DMS79 treated with DMSO at 0.1 percent for 48 hours (cell line): Measurements from ENCODE around the gene ELMO3.

Source experiments
- DNase-seq: peaks from one replicate; lab custom pipeline; 2025; lab: John Stamatoyannopoulos, UW

ELMO3 gene

GRCh38 chr16:67226295-67226803, 27.4 kb downstream of the ELMO3 start:
- peak; percentile 27 for DNase-seq

GRCh38 chr16:67226804-67227566, 28.1 kb downstream of the ELMO3 start, which contains the start of gene TMEM208:
TMEM208 (plus strand) TSS chr16:67227130; CDS start chr16:67227219, 89 bp downstream.
- peak; percentile 79 for DNase-seq

DNA sequence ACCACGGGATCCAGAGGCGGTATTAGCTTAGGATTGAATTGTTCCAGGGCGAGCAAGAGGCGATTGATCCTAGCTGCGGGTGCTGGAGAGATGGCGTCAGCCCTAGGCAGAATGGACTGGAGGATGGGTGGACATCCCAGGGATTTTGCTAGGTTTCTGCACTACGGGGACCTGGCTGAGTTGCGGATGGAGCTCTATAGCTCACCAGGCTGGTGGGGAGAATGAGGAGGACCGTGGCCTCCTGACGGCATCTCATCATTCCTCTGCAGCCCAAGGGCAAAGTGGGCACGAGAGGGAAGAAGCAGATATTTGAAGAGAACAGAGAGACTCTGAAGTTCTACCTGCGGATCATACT, 28.6 kb downstream of the ELMO3 start:
- no peak for DNase-seq

GRCh38 chr16:67228034-67228785, 29.3 kb downstream of the ELMO3 start:
- no peak for DNase-seq

DNA sequence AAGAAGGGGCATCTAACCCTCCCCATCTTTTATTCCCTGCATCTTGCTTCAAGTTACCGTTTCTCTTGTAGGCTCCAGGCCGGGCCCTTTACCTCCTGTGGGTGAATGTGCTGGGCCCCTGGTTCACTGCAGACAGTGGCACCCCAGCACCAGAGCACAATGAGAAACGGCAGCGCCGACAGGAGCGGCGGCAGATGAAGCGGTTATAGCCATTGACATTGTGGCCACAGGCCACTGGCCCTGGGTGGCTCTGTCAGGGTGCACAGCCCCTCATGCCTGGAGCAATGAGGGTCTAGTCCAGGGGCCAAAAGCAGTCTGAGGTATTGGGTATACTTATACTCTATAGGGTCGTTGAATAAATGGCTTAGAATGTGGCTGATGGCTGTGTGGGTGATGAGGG, 30.0 kb downstream of the ELMO3 start:
- no peak for DNase-seq

GRCh38 chr16:67229906-67230808, 31.2 kb downstream of the ELMO3 start:
- no peak for DNase-seq

DNA sequence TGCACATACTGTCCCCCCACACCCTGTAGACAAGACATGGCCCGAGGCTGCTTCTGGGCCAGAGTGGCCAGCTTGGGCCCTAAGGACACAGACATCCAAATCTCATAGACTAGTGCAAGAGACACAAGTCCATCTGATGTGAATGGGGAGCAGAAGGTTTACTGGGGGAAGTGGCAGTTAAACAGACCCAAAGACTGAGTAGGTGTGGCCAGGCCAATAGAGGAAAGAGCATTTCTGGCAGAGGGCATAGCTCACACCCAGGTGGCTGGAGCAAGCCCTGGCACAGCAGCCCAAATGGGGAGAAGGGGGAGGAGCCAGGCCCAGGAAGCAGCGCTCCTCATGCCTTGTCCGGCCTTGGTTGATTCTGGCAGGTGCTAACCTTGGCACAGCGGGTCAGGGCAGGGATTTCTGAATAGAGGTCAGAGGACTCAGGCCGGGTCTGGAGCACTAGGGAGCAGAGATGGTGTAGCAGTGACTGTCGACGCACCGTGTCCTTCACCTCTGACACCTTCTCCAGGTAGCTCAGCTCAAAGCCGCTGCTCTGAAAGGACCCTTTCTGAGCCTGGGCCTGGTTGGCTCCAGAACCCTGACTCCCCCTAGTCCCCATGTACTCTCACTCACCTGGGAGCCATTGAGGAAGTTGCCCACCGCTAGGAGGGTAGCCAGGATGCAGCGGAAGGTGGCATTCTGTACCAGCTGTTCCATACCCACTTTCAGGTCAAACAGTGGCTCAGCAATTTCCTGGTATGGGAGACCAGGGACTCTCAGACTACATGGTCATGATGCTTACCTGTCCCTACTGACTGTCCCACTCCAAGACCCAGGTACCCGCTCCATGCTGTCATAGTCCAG, 32.1 kb downstream of the ELMO3 start:
- DNase-seq: no peak

DNA sequence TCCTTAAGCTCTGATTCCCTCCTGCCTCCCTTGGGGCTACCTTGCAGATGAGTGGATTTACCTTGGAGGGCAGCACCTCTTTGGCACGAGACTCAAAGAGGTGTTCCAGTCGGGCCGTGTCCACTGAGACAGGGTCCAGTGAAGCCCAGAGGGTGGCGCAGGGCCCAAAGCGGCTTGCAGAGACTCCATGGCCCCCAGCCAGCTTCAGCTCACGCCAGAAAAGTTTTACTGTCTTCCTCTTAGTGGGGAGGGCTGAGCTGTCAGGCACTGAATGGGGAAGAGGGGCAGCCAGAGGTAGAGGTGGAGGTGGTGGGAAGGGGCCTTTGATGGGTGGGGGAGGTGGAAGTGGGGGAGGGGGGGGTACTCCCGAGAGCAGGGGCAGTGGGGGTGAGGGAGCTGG, 34.7 kb downstream of the ELMO3 start:
- no peak for DNase-seq

- DNase-seq: no peak
Measured at GRCh38 chr16:67234180-67234597, 35.3 kb downstream of the ELMO3 start.

DNA sequence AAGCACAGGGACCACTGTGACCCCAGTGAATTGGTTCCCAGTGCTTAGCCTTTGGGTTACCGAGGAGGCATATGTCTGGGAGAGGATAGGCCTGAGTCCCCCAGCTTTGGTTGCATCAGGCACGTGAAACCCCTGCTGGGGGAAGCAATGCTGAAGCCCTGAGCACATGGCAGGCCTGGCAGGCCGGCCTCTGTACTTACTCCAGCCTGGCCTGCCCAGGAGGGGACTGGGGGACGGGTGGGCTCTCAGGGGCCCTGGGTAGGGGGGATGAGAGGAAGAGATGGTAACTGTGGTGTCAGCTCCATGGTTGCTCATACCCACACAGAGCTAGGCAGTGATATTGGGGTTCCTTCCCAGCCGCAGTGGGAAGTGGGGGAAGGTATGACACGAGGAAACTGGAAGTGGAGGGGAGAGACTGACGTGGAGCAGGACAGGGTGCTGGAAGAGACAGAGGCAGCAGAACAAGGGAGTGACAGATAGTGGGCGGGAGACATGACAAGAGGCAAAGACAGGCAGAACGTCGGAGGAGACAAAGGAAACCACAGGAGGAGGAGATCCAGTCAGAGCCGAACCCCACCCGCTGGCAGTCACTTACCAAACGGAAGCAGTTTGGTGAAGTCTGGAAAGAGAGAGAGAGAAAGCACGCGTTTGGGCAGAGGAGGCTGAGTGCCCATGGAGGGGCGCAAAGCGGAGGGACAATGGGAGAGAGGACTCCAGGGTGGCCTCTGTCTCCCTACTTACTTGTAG, 37.1 kb downstream of the ELMO3 start:
- DNase-seq: no peak

GRCh38 chr16:67236563-67237395, 37.8 kb downstream of the ELMO3 start:
- no peak for DNase-seq

DNA sequence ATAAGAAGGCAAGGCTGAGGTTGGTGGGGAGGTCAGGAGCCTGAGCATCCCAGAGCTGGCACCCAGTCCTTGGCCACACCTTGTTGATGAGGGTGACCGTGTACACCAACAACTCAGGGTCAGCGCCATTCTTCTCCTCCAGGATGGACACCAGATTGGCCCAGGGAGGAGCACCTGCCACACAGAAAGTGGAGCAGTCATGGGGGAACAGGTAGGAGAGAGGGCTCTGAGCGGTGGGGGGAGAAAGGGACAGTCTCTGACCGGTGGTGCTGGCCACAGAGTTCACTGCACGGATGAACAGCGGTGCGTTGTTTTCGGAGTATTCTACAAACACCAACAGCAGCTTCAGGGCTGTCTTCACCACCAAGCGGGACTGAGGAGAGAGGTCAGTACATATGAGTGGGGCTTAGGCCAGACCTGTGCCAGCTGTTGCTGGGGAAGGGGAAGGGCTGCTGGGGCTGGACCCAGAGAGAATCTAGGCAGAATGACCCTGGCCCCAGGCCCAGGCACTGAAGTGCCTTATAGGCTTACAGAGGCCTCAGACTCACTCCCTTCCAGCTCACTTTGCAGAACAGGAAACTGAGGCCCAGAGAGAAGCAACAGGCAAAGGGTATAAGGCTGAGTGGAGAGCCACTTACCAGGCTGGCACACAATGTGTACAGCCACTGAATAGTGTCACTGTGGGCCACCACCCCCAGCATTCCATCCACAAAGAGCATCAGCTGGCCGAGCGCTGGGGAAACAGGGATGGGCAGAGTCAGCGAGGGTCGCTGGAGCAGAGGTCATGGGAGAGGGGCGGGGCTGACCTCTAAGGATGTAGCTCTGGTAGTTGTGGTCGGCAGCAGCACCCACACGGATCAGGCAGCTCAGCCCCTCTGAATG, 38.7 kb downstream of the ELMO3 start:
- DNase-seq: no peak

DNA sequence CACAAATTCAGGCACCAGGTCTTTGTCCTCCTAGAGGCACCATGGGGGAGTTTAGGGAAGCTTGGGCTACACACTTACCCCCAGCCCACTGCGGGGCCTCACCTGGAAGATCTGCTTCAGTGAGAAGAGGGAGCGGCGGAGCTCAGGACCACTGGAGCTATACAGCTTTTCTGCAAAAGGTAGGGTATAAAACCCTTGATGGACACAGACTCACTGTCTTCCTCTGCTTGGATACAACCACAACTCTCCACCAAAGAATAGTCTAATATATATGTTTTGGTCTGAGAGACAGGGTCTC, 39.3 kb downstream of the ELMO3 start:
- no peak for DNase-seq

DNA sequence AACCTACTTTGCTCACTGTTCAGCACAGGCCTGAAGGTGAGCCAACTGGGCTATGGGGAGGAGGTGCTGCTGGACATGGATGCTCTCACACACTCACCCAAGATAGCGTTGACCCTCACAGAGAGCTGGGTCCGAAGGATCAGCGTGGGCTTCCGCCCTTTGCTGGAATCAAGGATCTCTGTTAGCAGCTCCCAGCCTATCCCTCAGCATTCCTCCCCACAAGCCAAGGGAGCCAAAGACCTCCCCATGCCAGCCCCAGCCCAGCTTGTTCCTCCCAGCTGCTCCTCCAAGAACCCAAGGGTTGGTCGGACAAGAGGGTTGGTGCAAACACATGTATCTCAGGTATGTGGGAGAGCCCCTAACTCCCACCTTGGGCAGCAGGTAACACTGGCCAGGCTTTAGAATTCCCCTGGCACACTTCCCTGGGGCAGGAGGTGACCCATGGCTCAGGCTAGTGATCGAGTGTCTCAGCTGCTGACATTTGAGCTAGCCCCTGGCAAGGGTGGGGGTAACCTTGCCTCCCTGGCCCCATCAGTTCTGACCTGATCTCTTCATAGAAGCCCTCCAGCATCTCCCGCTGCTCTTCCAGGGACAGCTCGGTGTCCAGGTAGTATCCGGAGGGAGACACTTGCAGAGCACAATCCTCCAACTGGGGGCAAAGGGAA, 40.0 kb downstream of the ELMO3 start:
- DNase-seq: no peak

DNA sequence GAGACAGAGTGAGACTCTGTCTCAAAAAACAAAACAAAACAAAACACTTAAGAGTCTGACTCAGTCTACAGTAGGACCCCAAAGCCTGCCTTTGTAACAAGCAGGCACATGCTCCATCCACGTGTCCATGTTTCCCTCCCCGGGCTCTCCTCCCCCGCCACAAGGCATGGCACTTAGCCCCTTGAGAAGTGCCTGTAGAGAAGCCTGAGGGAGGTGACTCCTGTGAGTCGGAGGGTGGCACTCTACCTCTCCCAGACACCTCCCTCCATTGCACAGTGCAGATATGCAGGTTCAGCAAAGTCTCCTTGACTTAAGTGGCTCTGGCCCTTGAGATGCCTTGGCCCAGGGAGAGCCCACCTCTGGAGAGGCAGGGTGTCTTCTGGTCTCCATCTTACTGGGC, 41.6 kb downstream of the ELMO3 start:
- peak; percentile 12 for DNase-seq

- DNase-seq: no peak
Measured at GRCh38 chr16:67241008-67241900, 42.3 kb downstream of the ELMO3 start.

DNA sequence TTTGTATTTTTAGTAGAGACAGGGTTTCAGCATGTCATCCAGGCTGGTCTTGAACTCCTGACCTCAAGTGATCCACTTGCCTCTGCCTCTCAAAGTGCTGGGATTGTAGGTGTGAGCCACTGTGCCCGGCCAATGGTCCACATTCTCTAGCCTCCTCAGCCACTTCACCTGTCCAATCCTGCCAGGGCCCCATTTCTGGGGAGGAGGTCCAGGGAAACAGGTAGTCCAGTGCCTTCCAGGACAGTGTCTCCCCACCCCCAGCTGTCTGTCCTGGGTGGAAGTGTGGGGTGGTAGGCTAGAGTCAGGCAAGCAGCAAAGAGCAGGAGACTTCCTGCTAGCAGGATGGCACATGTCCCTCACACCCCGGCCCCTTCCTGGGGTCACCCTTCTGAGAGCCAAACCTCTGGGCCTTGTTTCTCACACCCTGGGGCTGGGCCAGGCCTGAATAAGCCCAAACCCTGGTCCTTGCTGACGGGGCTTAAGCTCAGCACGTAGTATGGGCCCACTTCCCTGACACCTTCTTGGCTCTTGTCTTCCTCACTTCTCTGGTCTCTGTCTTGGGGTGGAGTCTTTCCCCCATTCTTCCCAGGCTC, 43.3 kb downstream of the ELMO3 start:
- DNase-seq: no peak
